ENCODE data around the gene RAD51B.

- no peak for TF ChIP-seq CTCF (IDR thresholded peaks at IDR 0.05)
- TF ChIP-seq POLR2A (IDR thresholded peaks at IDR 0.05): no peak
Measured at GRCh38 chr14:68216957-68217356, 397.4 kb downstream of the RAD51B start.
